HAP-1 (cell line): ENCODE measurements around the gene CRYGC.
A peak's percentile ranks its signal among the peaks of the same experiment; 100 is the strongest.
"Not testable (repeated sequence)": the region's sequence is repeated elsewhere in the genome, so short reads cannot be mapped to it uniquely, and the experiment has no call there.

ENCODE experiments used
- DNase-seq, 2 experiments: peaks; one replicate each; pipeline ENCODE4 v3.0.0-alpha.2; 2016 to 2020; ENCODE audit warnings: low spot score in 2 of 2
- H3K27me3 ChIP-seq: fragments of 250-450 bp; sonication (Bioruptor Pico); 2 replicates; pipeline ENCODE4 v1.5.1; 2020; ENCODE audit warnings: low read depth, mild to moderate bottlenecking, moderate library complexity
- H3K36me3 ChIP-seq: fragments of 250-450 bp; sonication (Bioruptor Pico); replicated peaks from 2 replicates; pipeline ENCODE4 v1.5.1; 2020; ENCODE audit warnings: mild to moderate bottlenecking
- H3K4me1 ChIP-seq: fragments of 250-450 bp; sonication (Bioruptor Pico); 2 replicates; pipeline ENCODE4 v1.5.1; 2020; ENCODE audit warnings: mild to moderate bottlenecking
- H3K4me3 ChIP-seq: fragments of 250-450 bp; sonication (Bioruptor Pico); 2 replicates; pipeline ENCODE4 v1.5.1; 2020; ENCODE audit warnings: mild to moderate bottlenecking, moderate library complexity
- H3K9me3 ChIP-seq: fragments of 250-450 bp; sonication (Bioruptor Pico); 2 replicates; pipeline ENCODE4 v1.5.1; 2020; ENCODE audit warnings: mild to moderate bottlenecking, moderate library complexity
- in situ Hi-C: fragments of 300-500 bp; cut with MboI; formaldehyde crosslinking; loops from 3 replicates; pipeline ENCODE4 v1.14.3; 2020; ENCODE audit warnings: low sequenced_read_pairs, inconsistent platforms, mixed read lengths

The CRYGC gene

GRCh38 chr2:208125251-208125650 lies 4.4 kb downstream of the CRYGC start:
- H3K36me3 ChIP-seq, result no peaks in the 10 kb centered on the region
- no peaks in the 10 kb centered on the region for H3K27me3 ChIP-seq
- no peak overlapping the region for H3K4me3 ChIP-seq
- DNase-seq, result peak in 1 of 2 experiments; percentile 20
- peaks cover 11% of the 10 kb centered on the region for H3K4me1 ChIP-seq
- H3K9me3 ChIP-seq, result no peaks in the 10 kb centered on the region
- in situ Hi-C loops, result no loop called here

GRCh38 chr2:208124013-208124715 lies 5.5 kb downstream of the CRYGC start, which contains the start of gene CRYGD:
Gene CRYGD, minus strand, starts transcription at chr2:208124524. Its CDS starts 51 bp downstream, at chr2:208124473.
- H3K9me3 ChIP-seq, in situ Hi-C loops, H3K36me3 ChIP-seq, H3K27me3 ChIP-seq: not testable (repeated sequence)
- Histone ChIP-seq H3K4me3 (peak within 1 kb of the TSS; percentile 21), H3K4me1 (peaks cover 11% of the 10 kb centered on the region)
- peak; percentile 19 to 59 for DNase-seq

- Histone ChIP-seq H3K27me3 (no peaks in the 10 kb centered on the region), H3K9me3 (no peaks in the 10 kb centered on the region), H3K4me1 (peaks cover 11% of the 10 kb centered on the region), H3K36me3 (no peaks in the 10 kb centered on the region), H3K4me3 (no peak overlapping the region)
- no peak for DNase-seq
- in situ Hi-C loops, result no loop called here
These were observed 7.4 kb downstream of the CRYGC start for GRCh38 chr2:208122248-208122647.

GRCh38 chr2:208118918-208119317 lies 10.7 kb downstream of the CRYGC start:
- DNase-seq, result no peak
- Histone ChIP-seq H3K4me3 (no peak overlapping the region), H3K9me3 (no peaks in the 10 kb centered on the region), H3K4me1 (peaks cover 5% of the 10 kb centered on the region), H3K27me3 (no peaks in the 10 kb centered on the region), H3K36me3 (no peaks in the 10 kb centered on the region)
- in situ Hi-C loops, result no loop called here

GRCh38 chr2:208117390-208117789 lies 12.2 kb downstream of the CRYGC start:
- H3K9me3 ChIP-seq, H3K36me3 ChIP-seq, DNase-seq, in situ Hi-C loops, H3K4me1 ChIP-seq, H3K27me3 ChIP-seq, H3K4me3 ChIP-seq: not testable (repeated sequence)

- Histone ChIP-seq H3K4me1 (no peaks in the 10 kb centered on the region), H3K36me3 (no peaks in the 10 kb centered on the region), H3K27me3 (no peaks in the 10 kb centered on the region), H3K9me3 (no peaks in the 10 kb centered on the region), H3K4me3 (no peak overlapping the region)
- DNase-seq, result no peak
- in situ Hi-C loops, result no loop called here
These were observed 16.7 kb downstream of the CRYGC start for GRCh38 chr2:208112969-208113368.

- H3K4me3 ChIP-seq, DNase-seq: not testable (repeated sequence)
These were observed 17.3 kb downstream of the CRYGC start for GRCh38 chr2:208112273-208112745.

GRCh38 chr2:208103616-208104015 lies 26.0 kb downstream of the CRYGC start:
- in situ Hi-C loops, result no loop called here
- Histone ChIP-seq H3K4me1 (peaks cover 9% of the 10 kb centered on the region; the same call in 1 of the 2 replicates), H3K9me3 (0 out of 2 replicates have a peak, but pooled peaks cover 3% of the 10 kb centered on the region), H3K36me3 (no peaks in the 10 kb centered on the region), H3K27me3 (no peaks in the 10 kb centered on the region), H3K4me3 (no peak overlapping the region)
- no peak for DNase-seq

More at GRCh38 chr2:208112273-208112745, 17.3 kb downstream of the CRYGC start:
- in situ Hi-C loops, H3K9me3 ChIP-seq, H3K27me3 ChIP-seq, H3K4me1 ChIP-seq, H3K36me3 ChIP-seq: not testable (repeated sequence)

- in situ Hi-C loops, result no loop called here
- peak in 1 of 2 experiments; percentile 41 for DNase-seq
These were observed 27.7 kb downstream of the CRYGC start for GRCh38 chr2:208101716-208102631.

GRCh38 chr2:208099682-208100470 lies 29.8 kb downstream of the CRYGC start:
- no peak for DNase-seq
- Histone ChIP-seq H3K9me3 (0 out of 2 replicates have a peak, but pooled peaks cover 3% of the 10 kb centered on the region), H3K36me3 (no peaks in the 10 kb centered on the region), H3K4me1 (peaks cover 6% of the 10 kb centered on the region; the same call in 1 of the 2 replicates), H3K4me3 (no peak overlapping the region), H3K27me3 (no peaks in the 10 kb centered on the region)
- in situ Hi-C loops, result no loop called here

More at GRCh38 chr2:208101716-208102631, 27.7 kb downstream of the CRYGC start:
- no peak overlapping the region for H3K4me3 ChIP-seq
- H3K27me3 ChIP-seq, result no peaks in the 10 kb centered on the region
- peaks cover 6% of the 10 kb centered on the region; the same call in 1 of the 2 replicates for H3K4me1 ChIP-seq
- no peaks in the 10 kb centered on the region for H3K36me3 ChIP-seq
- 0 out of 2 replicates have a peak, but pooled peaks cover 3% of the 10 kb centered on the region for H3K9me3 ChIP-seq

- H3K4me1 ChIP-seq, H3K4me3 ChIP-seq, DNase-seq, H3K27me3 ChIP-seq, H3K36me3 ChIP-seq, in situ Hi-C loops, H3K9me3 ChIP-seq: not testable (repeated sequence)
These were observed 30.9 kb downstream of the CRYGC start for GRCh38 chr2:208098701-208099100.

- Histone ChIP-seq H3K27me3 (no peaks in the 10 kb centered on the region), H3K4me1 (peaks cover 6% of the 10 kb centered on the region; the same call in 1 of the 2 replicates), H3K9me3 (0 out of 2 replicates have a peak, but pooled peaks cover 3% of the 10 kb centered on the region), H3K4me3 (no peak overlapping the region), H3K36me3 (no peaks in the 10 kb centered on the region)
- no peak for DNase-seq
- in situ Hi-C loops, result no loop called here
These were observed 31.4 kb downstream of the CRYGC start for GRCh38 chr2:208098267-208098666.

GRCh38 chr2:208097801-208098200 lies 31.8 kb downstream of the CRYGC start:
- peaks cover 6% of the 10 kb centered on the region; the same call in 1 of the 2 replicates for H3K4me1 ChIP-seq
- H3K27me3 ChIP-seq, result no peaks in the 10 kb centered on the region
- in situ Hi-C loops, result no loop called here
- 0 out of 2 replicates have a peak, but pooled peaks cover 3% of the 10 kb centered on the region for H3K9me3 ChIP-seq
- no peak for DNase-seq
- H3K4me3 ChIP-seq, result no peak overlapping the region
- no peaks in the 10 kb centered on the region for H3K36me3 ChIP-seq
